ENCODE data around the gene CEP72. TPM values are rescaled to one million over a fixed set of nuclear protein-coding genes. Genes with fewer than 3 reads are reported as not detected.
"Not testable (repeated sequence)": the region's sequence is repeated elsewhere in the genome, so short reads cannot be mapped to it uniquely, and the experiment has no call there.

CEP72 gene
- total RNA-seq, 1 donor from 2014 or later = 4.8 TPM

DNA sequence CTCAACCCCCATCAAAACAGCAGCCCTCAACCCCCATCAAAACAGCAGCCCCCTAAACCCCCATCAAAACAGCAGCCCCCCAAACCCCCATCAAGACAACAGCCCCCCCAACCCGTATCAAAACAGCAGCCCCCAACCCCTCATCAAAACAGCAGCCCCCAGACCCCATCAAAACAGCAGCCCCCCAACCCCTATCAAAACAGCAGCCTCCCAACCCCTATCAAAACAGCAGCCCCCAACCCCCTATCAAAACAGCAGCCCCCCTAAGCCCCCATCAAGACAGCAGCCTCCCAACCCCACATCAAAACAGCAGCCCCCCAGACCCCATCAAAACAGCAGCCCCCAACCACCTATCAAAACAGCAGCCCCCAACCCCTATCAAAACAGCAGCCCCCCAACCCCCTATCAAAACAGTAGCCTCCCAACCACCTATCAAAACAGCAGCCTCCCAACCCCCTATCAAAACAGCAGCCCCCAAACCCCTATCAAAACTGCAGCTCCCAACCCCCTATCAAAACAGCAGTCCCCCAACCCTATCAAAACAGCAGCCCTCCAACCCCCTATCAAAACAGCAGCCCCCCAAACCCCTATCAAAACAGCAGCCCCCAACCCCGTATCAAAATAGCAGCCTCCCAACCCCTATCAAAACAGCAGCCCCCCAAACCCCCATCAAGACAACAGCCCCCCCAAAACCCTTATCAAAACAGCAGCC lies 79.8 kb downstream of the CEP72 start:
- TF ChIP-seq, protein P1, sequence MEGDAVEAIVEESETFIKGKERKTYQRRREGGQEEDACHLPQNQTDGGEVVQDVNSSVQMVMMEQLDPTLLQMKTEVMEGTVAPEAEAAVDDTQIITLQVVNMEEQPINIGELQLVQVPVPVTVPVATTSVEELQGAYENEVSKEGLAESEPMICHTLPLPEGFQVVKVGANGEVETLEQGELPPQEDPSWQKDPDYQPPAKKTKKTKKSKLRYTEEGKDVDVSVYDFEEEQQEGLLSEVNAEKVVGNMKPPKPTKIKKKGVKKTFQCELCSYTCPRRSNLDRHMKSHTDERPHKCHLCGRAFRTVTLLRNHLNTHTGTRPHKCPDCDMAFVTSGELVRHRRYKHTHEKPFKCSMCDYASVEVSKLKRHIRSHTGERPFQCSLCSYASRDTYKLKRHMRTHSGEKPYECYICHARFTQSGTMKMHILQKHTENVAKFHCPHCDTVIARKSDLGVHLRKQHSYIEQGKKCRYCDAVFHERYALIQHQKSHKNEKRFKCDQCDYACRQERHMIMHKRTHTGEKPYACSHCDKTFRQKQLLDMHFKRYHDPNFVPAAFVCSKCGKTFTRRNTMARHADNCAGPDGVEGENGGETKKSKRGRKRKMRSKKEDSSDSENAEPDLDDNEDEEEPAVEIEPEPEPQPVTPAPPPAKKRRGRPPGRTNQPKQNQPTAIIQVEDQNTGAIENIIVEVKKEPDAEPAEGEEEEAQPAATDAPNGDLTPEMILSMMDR (IDR thresholded peaks at IDR 0.05; ENCODE audit: insufficient read depth, low read length, poor library complexity, severe bottlenecking) = no peak
- Histone ChIP-seq H3K4me3 (ENCODE audit: low read depth, low read length) (no peak overlapping the region), H3K27me3 (ENCODE audit: control insufficient read depth, insufficient read depth, low read length) (peaks cover 14% of the 10 kb centered on the region), H3K36me3 (ENCODE audit: control insufficient read depth, insufficient read depth, low read length) (no peaks in the 10 kb centered on the region)
- DNase-seq (ENCODE audit: low read depth) = no peak

DNA sequence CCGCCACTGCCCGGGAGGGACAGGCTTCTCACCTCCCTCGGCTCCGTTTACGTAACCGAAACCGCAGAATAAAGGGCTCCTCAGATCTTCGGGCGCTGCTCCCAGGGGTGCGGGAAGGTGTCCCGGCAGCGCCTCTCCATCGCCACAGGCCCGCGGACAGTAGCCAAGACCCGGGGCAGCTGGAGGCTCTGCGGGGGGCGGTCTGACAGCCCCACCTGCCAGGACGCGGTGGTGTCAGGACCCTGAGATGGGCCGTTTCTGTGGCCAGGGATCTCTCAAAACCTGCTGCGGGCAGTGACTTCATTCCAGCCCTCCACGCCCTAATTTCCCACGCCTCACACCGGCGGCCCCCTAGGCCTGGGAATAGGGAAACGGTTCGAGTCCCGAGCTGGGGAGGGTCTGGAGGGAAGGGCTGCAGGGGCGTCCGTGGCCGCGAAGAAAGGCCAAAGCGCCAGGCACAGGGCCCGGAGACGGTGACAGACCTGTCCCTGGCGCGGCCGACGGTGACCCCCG lies 80.4 kb downstream of the CEP72 start:
- peaks cover 17% of the 10 kb centered on the region for H3K27me3 ChIP-seq (ENCODE audit: control insufficient read depth, insufficient read depth, low read length)
- DNase-seq (ENCODE audit: low read depth); H3K36me3 ChIP-seq (ENCODE audit: control insufficient read depth, insufficient read depth, low read length): not testable (repeated sequence)
- H3K4me3 ChIP-seq (ENCODE audit: low read depth, low read length) = peak overlapping the region; percentile 32

DNA sequence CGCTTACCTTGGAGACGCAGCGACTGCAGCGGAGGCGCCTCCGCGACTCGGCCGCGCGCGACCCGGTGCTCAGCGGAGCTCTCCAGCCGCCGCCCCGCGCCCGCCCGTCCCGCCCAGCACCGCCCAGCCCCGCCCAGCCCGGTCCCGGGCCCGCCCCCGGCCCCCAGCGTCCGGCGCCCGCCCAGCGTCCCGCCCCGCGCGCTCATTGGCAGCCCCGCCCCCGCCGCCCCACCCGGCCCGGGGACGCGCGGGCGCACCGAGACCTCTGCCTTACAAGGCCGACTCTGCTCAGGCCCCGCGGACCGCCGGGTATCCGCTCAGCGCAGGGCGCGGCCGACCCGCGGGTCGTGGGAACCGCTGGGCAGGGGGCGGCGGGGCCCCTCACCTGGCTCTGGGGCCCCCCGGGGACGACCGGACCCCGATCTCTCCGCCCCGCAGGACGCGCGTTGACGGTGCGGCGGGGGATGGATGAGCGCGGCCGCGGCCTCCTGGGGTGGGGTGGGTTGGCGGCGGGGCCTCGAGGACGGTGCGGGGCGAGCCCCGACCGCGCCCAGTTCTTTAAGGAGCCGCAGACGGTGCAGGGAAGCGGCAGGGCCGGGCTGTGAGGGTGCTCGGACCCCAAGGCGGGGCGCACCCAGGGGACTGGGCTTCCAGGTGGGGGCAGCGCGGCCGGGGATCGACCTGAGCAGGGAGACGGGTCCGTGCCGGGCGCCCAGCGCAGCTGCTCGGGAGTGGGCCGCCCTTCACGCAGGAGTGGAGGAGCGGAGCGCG lies 81.3 kb downstream of the CEP72 start, which contains the start of gene TPPP:
TSS of gene TPPP (minus strand) at position 82 of the 771 bp plus-strand sequence. CDS start 15,292 bp downstream, outside the sequence.
- peaks cover 17% of the 10 kb centered on the region for H3K27me3 ChIP-seq (ENCODE audit: control insufficient read depth, insufficient read depth, low read length)
- H3K4me3 ChIP-seq (ENCODE audit: low read depth, low read length) = peak within 1 kb of the TSS; percentile 46
- not testable (repeated sequence) for H3K36me3 ChIP-seq (ENCODE audit: control insufficient read depth, insufficient read depth, low read length); DNase-seq (ENCODE audit: low read depth)

DNA sequence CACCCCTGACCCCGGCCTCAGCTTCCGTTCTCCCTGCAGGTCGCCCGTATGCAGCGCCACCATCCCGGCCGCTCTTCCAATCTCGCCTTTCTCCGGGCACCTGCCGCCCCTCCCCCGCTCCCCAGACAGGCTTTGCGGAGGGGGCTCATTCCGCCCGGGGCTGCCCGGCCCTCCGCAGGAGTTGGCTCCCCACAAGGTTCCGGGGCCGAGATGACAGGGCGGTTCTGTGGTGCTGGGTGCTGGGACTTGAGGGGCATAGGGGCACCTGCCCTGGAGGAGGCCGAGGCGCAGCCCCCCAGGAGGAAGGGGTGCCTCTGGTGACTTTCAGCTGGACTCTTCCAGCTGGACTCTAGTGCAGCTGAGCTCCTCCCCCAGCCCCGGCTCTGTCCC lies 81.9 kb downstream of the CEP72 start:
- H3K4me3 ChIP-seq (ENCODE audit: low read depth, low read length) = peak overlapping the region; percentile 46
- DNase-seq (ENCODE audit: low read depth); H3K36me3 ChIP-seq (ENCODE audit: control insufficient read depth, insufficient read depth, low read length): not testable (repeated sequence)
- peaks cover 17% of the 10 kb centered on the region for H3K27me3 ChIP-seq (ENCODE audit: control insufficient read depth, insufficient read depth, low read length)

DNA sequence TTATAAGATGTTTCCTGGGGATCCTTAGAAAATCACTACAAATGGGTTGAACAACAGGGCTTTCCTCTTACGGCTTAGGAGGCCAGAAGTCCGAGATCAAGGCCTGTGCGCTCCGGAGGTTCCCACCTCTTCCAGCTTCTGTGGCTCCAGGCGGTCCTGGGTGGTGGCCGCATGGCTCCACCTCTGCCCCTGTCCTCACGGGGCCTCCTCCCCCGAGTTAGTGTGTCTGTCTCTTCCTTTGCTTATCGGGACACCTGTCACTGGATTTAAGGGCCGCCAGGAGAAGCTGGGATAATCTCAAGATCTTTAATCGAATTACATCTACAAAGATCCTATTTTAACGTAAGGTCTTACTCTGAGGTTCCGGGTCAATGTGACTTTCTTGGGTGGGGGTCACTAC lies 83.3 kb downstream of the CEP72 start:
- DNase-seq (ENCODE audit: low read depth); H3K36me3 ChIP-seq (ENCODE audit: control insufficient read depth, insufficient read depth, low read length); H3K4me3 ChIP-seq (ENCODE audit: low read depth, low read length): not testable (repeated sequence)
- H3K27me3 ChIP-seq (ENCODE audit: control insufficient read depth, insufficient read depth, low read length) = peaks cover 17% of the 10 kb centered on the region

DNA sequence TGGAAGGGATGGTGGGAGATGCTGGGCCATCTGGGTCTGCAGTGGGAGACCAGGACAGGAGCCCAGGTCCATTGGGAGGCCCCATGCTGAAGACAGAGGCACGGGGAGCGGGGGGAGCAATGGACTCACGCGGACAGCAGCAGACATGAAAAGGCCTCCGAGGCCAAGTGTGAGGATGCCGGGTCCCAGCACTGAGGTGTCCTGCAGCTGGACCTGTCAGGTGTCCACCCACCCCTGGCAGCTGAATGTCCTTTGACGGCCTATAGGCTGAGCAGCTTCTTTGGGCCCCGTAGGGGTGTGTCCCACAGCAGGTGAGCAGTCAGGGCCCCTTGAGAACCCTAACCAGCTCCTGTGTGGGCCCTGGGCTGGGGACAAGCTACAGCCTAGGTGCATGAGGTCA lies 84.1 kb downstream of the CEP72 start:
- H3K36me3 ChIP-seq (ENCODE audit: control insufficient read depth, insufficient read depth, low read length); H3K4me3 ChIP-seq (ENCODE audit: low read depth, low read length); DNase-seq (ENCODE audit: low read depth): not testable (repeated sequence)
- H3K27me3 ChIP-seq (ENCODE audit: control insufficient read depth, insufficient read depth, low read length) = peaks cover 17% of the 10 kb centered on the region

DNA sequence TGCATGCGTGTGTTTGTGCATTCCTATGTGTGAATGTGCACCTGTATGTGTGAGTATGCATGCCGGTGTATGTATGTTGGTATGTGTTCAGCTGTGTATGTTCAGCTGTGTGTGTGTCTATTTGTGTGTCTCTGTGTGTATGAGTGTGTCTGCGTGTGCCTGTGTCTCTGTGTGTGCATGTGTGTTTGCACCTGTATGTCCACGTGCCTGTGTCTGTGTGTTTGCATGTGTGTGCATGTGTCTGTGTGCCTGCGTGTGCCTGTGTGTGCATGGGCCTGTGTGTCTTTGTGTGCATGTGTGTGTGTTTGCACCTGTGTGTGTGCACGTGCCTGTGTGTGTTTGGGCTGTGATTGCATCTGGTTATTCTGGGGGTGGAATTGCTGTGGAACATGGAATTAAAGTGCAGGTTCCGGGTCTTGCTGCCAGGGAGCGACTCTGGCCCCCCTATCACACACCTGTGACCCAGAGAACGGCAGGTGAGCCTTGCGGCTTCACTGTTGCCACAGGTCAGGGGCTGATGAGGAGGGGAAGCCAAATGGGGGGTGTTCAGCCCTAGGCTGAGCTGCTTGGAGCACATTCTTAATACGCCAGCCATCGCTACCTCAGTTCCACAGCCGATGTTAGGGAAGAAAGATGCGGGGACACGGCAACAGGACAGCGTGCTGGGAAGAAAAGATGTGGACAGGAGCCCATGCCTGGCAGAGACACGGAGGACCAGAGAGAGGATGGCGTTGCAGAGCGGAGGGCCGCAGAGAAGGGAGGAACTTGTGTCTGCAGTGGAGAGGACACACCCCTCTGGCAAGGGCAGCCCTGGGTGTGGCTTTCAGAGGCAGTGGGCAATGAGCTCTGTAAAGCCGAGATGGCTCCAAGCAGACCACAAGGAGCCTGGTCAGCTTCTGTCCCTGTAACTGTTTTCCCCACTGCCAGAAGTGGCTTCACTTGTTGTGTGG lies 84.9 kb downstream of the CEP72 start:
- not testable (repeated sequence) for H3K4me3 ChIP-seq (ENCODE audit: low read depth, low read length); DNase-seq (ENCODE audit: low read depth); H3K36me3 ChIP-seq (ENCODE audit: control insufficient read depth, insufficient read depth, low read length)
- H3K27me3 ChIP-seq (ENCODE audit: control insufficient read depth, insufficient read depth, low read length) = peaks cover 15% of the 10 kb centered on the region

Other genes with a start within 250 kb of the CEP72 start
- gene EXOC3, start 169.2 kb upstream of the CEP72 start, total RNA-seq = 33.7 and 37.3 TPM in 2 replicates
- 3.0 and 3.6 TPM in 2 replicates for gene SLC9A3, start 87.9 kb upstream of the CEP72 start, total RNA-seq
- 1.9 and 2.5 TPM in 2 replicates for gene TPPP, start 81.0 kb downstream of the CEP72 start, total RNA-seq
- 0.25 and 0.55 TPM in 2 replicates for gene ZDHHC11B, start 172.4 kb downstream of the CEP72 start, total RNA-seq
- gene ZDHHC11, start 238.6 kb downstream of the CEP72 start, total RNA-seq = 0.68 and 1.3 TPM in 2 replicates

All from kidney epithelial cell (primary cell).